Neural cell (in vitro differentiated cells): ENCODE measurements around the gene ENPP1. TPM values are rescaled to one million over a fixed set of nuclear protein-coding genes. Genes with fewer than 3 reads are reported as not detected.

Source experiments
- H2AFZ ChIP-seq: fragments of 200-600, 300-800 bp; sonication (generic), shearing (Covaris generic); 2 replicates; pipeline ENCODE4 v1.6.0; 2014; ENCODE audit warnings: low read depth, mild to moderate bottlenecking, antibody characterized with exemption, low read length, moderate library complexity
- H3F3A ChIP-seq: fragments of 200-600 bp; shearing (Covaris generic); 2 replicates; pipeline ENCODE4 v1.6.1; 2016; ENCODE audit warnings: mild to moderate bottlenecking, moderate library complexity, mixed read lengths, antibody characterized with exemption, low read length; ENCODE audit not compliant: insufficient read depth, poor library complexity, severe bottlenecking
- H3K27ac ChIP-seq: fragments of 200-600, 300-800 bp; sonication (generic), shearing (Covaris generic); 2 replicates; pipeline ENCODE4 v1.5.1; 2014; ENCODE audit warnings: mild to moderate bottlenecking, low read length, moderate library complexity
- H3K27me3 ChIP-seq: fragments of 300-800, 200-600 bp; sonication (generic), shearing (Covaris generic); 2 replicates; pipeline ENCODE4 v1.6.0; 2014; ENCODE audit warnings: mild to moderate bottlenecking, low read depth, low read length, moderate library complexity; ENCODE audit not compliant: insufficient read depth
- H3K36me3 ChIP-seq: fragments of 300-800, 200-600 bp; sonication (generic), shearing (Covaris generic); 2 replicates; pipeline ENCODE4 v1.5.1; 2014; ENCODE audit warnings: mild to moderate bottlenecking, antibody characterized with exemption, low read length, moderate library complexity; ENCODE audit not compliant: insufficient read depth
- H3K4me2 ChIP-seq: fragments of 300-800, 200-600 bp; sonication (generic), shearing (Covaris generic); 2 replicates; pipeline ENCODE4 v1.6.0; 2014; ENCODE audit warnings: mild to moderate bottlenecking, low read length
- H3K4me3 ChIP-seq: fragments of 300-800, 200-600 bp; sonication (generic), shearing (Covaris generic); 2 replicates; pipeline ENCODE4 v1.5.1; 2014; ENCODE audit warnings: mild to moderate bottlenecking, low read length, moderate library complexity
- H3K79me2 ChIP-seq: fragments of 200-600 bp; shearing (Covaris generic); replicated peaks from 2 replicates; pipeline ENCODE4 v1.6.0; 2014; ENCODE audit warnings: mild to moderate bottlenecking, low read length, moderate library complexity; ENCODE audit not compliant: insufficient read depth
- H3K9ac ChIP-seq: fragments of 300-800, 200-600 bp; sonication (generic), shearing (Covaris generic); 2 replicates; pipeline ENCODE4 v1.6.1; 2016; ENCODE audit warnings: mild to moderate bottlenecking, low read length, mixed read lengths
- H3K9me2 ChIP-seq: fragments of 200-600 bp; shearing (Covaris generic); 2 replicates; pipeline ENCODE4 v1.6.1; 2016; ENCODE audit warnings: mild to moderate bottlenecking, low read length, mixed read lengths; ENCODE audit not compliant: insufficient read depth
- H3K9me3 ChIP-seq: fragments of 200-600, 300-800 bp; sonication (generic), shearing (Covaris generic); 2 replicates; pipeline ENCODE4 v1.6.1; 2016; ENCODE audit warnings: mild to moderate bottlenecking, mixed run types, low read length, moderate library complexity, mixed read lengths
- H4K20me1 ChIP-seq: fragments of 200-600 bp; shearing (Covaris generic); 2 replicates; pipeline ENCODE4 v1.6.1; 2016; ENCODE audit warnings: mild to moderate bottlenecking, mixed run types; ENCODE audit not compliant: insufficient read depth
- CTCF ChIP-seq: fragments of 450-650 bp; IDR thresholded peaks from 2 replicates; pipeline ENCODE4 v1.5.1; 2014; ENCODE audit warnings: antibody characterized with exemption, mild to moderate bottlenecking, moderate library complexity; ENCODE audit not compliant: poor library complexity, severe bottlenecking
- EP300 ChIP-seq: fragments of 450-650 bp; conservative IDR thresholded peaks from 2 replicates; pipeline ENCODE4 v1.6.1; 2014; ENCODE audit warnings: antibody characterized with exemption, mild to moderate bottlenecking, moderate library complexity; ENCODE audit not compliant: poor library complexity, severe bottlenecking
- EZH2 ChIP-seq: fragments of 200-600, 300-800 bp; shearing (Covaris generic), sonication (generic); IDR thresholded peaks from 2 replicates; pipeline ENCODE4 v1.6.1; 2014; ENCODE audit warnings: antibody characterized with exemption, low read length, borderline replicate concordance, mild to moderate bottlenecking; ENCODE audit not compliant: insufficient read depth, poor library complexity, severe bottlenecking
- MXI1 ChIP-seq: fragments of 450-650 bp; conservative IDR thresholded peaks from 2 replicates; pipeline ENCODE4 v1.6.1; 2014; ENCODE audit warnings: antibody characterized with exemption, mild to moderate bottlenecking; ENCODE audit not compliant: poor library complexity, severe bottlenecking
- POLR2AphosphoS5 ChIP-seq: IDR thresholded peaks from 2 replicates; pipeline ENCODE4 v1.6.1; 2012
- RAD21 ChIP-seq: fragments of 450-650 bp; conservative IDR thresholded peaks from 2 replicates; pipeline ENCODE4 v1.6.1; 2014; ENCODE audit warnings: antibody characterized with exemption, mild to moderate bottlenecking, moderate library complexity
- REST ChIP-seq: IDR thresholded peaks from 2 replicates; pipeline ENCODE4 v1.6.1; 2012; ENCODE audit warnings: borderline replicate concordance
- SMC3 ChIP-seq: fragments of 450-650 bp; conservative IDR thresholded peaks from 2 replicates; pipeline ENCODE4 v1.6.1; 2014; ENCODE audit warnings: antibody characterized with exemption, mild to moderate bottlenecking, moderate library complexity; ENCODE audit not compliant: poor library complexity
- TAF1 ChIP-seq: IDR thresholded peaks from 2 replicates; pipeline ENCODE4 v1.6.1; 2012; ENCODE audit warnings: low read depth
- polyA plus RNA-seq: library from polyadenylated mRNA; depleted of rRNA; stranded (reverse); fragments of >200 nt; gene quantifications from 2 replicates; pipeline ENCODE4 v1.2.3, GENCODE V29; 2014

The ENPP1 gene
- polyA plus RNA-seq, 1 donor from 2014 or later = not detected

GRCh38 chr6:131775886-131776285, 31.9 kb upstream of the ENPP1 start:
- Histone ChIP-seq H3K79me2 (no peaks in the 10 kb centered on the region), H3K4me2 (no peak overlapping the region), H3K4me3 (no peak overlapping the region), H3K9ac (no peak overlapping the region), H3K9me3 (no peaks in the 10 kb centered on the region), H3K9me2 (no peaks in the 10 kb centered on the region), H3K27ac (no peak overlapping the region), H3K27me3 (no peaks in the 10 kb centered on the region), H3F3A (no peaks in the 10 kb centered on the region), H2AFZ (no peak overlapping the region), H3K36me3 (no peaks in the 10 kb centered on the region), H4K20me1 (no peaks in the 10 kb centered on the region)
- TF ChIP-seq RAD21 (no peak), MXI1 (no peak), EP300 (no peak)

- H3K27me3 ChIP-seq = no peaks in the 10 kb centered on the region
- TF ChIP-seq RAD21 (no peak), MXI1 (no peak), EP300 (no peak), SMC3 (no peak), TAF1 (no peak), CTCF (no peak), POLR2AphosphoS5 (no peak), REST (no peak), EZH2 (no peak)
These were observed 30.8 kb upstream of the ENPP1 start for GRCh38 chr6:131776985-131777384.

GRCh38 chr6:131778169-131778568, 29.7 kb upstream of the ENPP1 start:
- no peak overlapping the region for H3K4me3 ChIP-seq
- H3K27ac ChIP-seq = no peak overlapping the region
- no peaks in the 10 kb centered on the region for H3K9me3 ChIP-seq
- H3K79me2 ChIP-seq = no peaks in the 10 kb centered on the region
- H3K36me3 ChIP-seq = no peaks in the 10 kb centered on the region
- no peaks in the 10 kb centered on the region for H3K9me2 ChIP-seq
- no peaks in the 10 kb centered on the region for H3K27me3 ChIP-seq
- no peaks in the 10 kb centered on the region for H3F3A ChIP-seq
- H3K4me2 ChIP-seq = no peak overlapping the region
- no peak overlapping the region for H2AFZ ChIP-seq
- no peaks in the 10 kb centered on the region for H4K20me1 ChIP-seq
- no peak overlapping the region for H3K9ac ChIP-seq
- TF ChIP-seq CTCF (no peak), RAD21 (no peak), REST (no peak), EP300 (no peak), POLR2AphosphoS5 (no peak), SMC3 (no peak), TAF1 (no peak), EZH2 (no peak), MXI1 (no peak)

More at GRCh38 chr6:131776985-131777384, 30.8 kb upstream of the ENPP1 start:
- no peaks in the 10 kb centered on the region for H3K9me2 ChIP-seq
- H3F3A ChIP-seq = no peaks in the 10 kb centered on the region
- H3K4me2 ChIP-seq = no peak overlapping the region
- no peak overlapping the region for H3K4me3 ChIP-seq
- no peaks in the 10 kb centered on the region for H4K20me1 ChIP-seq
- no peaks in the 10 kb centered on the region for H3K9me3 ChIP-seq
- no peak overlapping the region for H3K27ac ChIP-seq
- H3K79me2 ChIP-seq = no peaks in the 10 kb centered on the region
- H3K36me3 ChIP-seq = no peaks in the 10 kb centered on the region
- H3K9ac ChIP-seq = no peak overlapping the region
- H2AFZ ChIP-seq = no peak overlapping the region
